Smooth muscle cell of the pulmonary artery (primary cell): Measurements from ENCODE around the gene PCDH7. TPM values are rescaled to one million over a fixed set of nuclear protein-coding genes. Genes with fewer than 3 reads are reported as not detected.

Experiments used
- total RNA-seq: library from RNA; depleted of rRNA; stranded (reverse); fragments of >200 nt; gene quantifications from 2 replicates; pipeline ENCODE4 v1.2.3, GENCODE V29; 2014

The PCDH7 gene
- total RNA-seq, result 61.1 and 257 TPM in 2 replicates

GRCh38 chr4:30720021-30720660 is at the start of gene PCDH7:
Gene PCDH7, plus strand, starts transcription at chr4:30720369. Its CDS starts 1,054 bp downstream, at chr4:30721423.

